ENCODE measurements around the gene SUSD1. TPM values are rescaled to one million over a fixed set of nuclear protein-coding genes. Genes with fewer than 3 reads are reported as not detected.

Gene SUSD1
- polyA plus RNA-seq, 1 of the 3 experiments (the other 2 are of a cell fraction) = 8.2 TPM

DNA sequence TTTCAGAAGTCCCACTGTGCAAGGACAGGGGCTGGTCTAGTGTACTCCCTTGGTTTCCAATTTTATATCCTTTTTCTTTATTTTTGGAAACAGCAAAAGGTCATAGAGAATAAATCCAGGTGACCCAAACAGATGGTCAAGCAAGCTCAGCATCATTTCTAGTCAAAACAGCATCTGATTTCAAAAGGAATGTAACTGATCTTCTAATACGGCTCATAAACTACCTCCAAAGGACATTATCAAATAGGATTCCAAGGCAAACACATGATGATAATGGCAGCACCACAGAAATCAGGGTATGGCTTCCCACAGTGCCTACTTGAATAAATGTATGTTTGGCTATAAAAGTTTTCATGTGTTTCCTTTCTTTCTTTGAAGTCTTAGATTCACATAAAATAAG lies 57.1 kb downstream of the SUSD1 start (continued):
- TF ChIP-seq MEF2A (IDR thresholded peaks at IDR 0.05; ENCODE audit: borderline replicate concordance, low read depth) (no peak), MXI1 (IDR thresholded peaks at IDR 0.05; ENCODE audit: low read depth, low read length) (no peak)

DNA sequence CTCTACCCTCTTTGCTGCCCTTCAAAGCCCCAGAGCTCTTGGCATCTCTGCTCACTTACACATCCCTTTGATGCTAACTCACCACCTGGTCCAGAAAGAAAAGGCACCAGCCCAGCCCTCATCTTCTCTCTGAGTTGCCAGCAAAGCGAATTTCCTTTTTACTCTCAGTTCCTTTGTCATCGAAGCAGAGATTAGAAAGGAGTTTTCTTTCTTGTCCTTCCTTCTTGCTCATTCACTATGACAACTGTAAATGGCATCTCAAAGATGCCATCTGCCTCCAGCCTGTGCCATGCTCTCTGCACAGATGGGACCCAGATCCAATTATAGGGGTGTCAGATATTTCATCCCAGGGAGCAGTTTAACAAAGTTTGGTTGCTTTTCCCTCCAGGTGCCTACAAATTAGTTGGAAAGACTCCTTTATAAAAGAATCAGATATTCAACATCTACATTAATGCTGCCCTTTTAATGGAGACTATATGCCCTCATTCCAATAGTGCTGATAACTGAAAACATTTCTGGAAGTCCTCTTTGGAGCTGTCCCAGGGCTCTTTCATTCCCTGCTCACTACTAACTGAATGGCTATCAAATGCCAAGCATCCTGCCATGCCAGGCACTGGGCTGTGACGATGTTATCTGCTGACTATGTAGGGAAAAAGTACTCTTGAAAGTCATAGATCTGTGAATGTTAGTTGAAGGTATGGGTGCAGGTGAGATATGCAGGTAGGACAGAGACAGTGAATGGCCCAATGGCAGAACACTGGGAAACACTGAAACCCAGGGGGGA lies 58.9 kb downstream of the SUSD1 start:
- Histone ChIP-seq H3K36me3 (replicated peaks in 1 of 2; ENCODE audit: control insufficient read depth in 1 of 2, insufficient read depth in 2 of 2, low read length in 1 of 2) (no peaks in the 10 kb centered on the region), H3K9me3 (no peaks in the 10 kb centered on the region), H4K20me1 (ENCODE audit: insufficient read depth) (no peaks in the 10 kb centered on the region), H3K27ac (ENCODE audit: low read depth in 2 of 2, low read length in 1 of 2) (no peak overlapping the region), H3F3A (replicated peaks; ENCODE audit: insufficient read depth) (peaks cover 8% of the 10 kb centered on the region), H3K27me3 (ENCODE audit: insufficient read depth) (no peaks in the 10 kb centered on the region), H3K9me2 (no peaks in the 10 kb centered on the region), H3K4me3 (ENCODE audit: low read depth in 2 of 2, low read length in 1 of 2) (no peak overlapping the region), H3K79me2 (ENCODE audit: insufficient read depth) (no peaks in the 10 kb centered on the region), H3K4me2 (no peak overlapping the region), H3K9ac (no peak overlapping the region), H2AFZ (ENCODE audit: low read depth) (no peak overlapping the region), H3K4me1 (ENCODE audit: control insufficient read depth in 1 of 2, insufficient read depth in 2 of 2, low read depth in 1 of 2, low read length in 1 of 2) (peaks cover 5 to 21% of the 10 kb centered on the region in 2 experiments; a peak in 2 of 4 replicates)
- 78% methylated on average over 3 of the region's 3 CpGs for WGBS (ENCODE audit: low lambda C conversion rate)
- DNase-seq = no peak
- TF ChIP-seq EZH2phosphoT487 (IDR thresholded peaks at IDR 0.05; ENCODE audit: borderline replicate concordance, low read depth) = no peak
- no peak for TF ChIP-seq MXI1 (IDR thresholded peaks at IDR 0.05; ENCODE audit: low read depth, low read length)
- no peak for TF ChIP-seq SMC3 (IDR thresholded peaks at IDR 0.05; ENCODE audit: low read depth, low read length)
- no peak for TF ChIP-seq TAF1 (IDR thresholded peaks at IDR 0.05; ENCODE audit: borderline replicate concordance, low read depth, low read length)
- TF ChIP-seq RAD21 (IDR thresholded peaks at IDR 0.05; ENCODE audit: low read length) = no peak
- TF ChIP-seq MEF2A (IDR thresholded peaks at IDR 0.05; ENCODE audit: borderline replicate concordance, low read depth) = no peak
- no peak for TF ChIP-seq RFX5 (IDR thresholded peaks at IDR 0.05; ENCODE audit: low read length)
- TF ChIP-seq, protein P1, sequence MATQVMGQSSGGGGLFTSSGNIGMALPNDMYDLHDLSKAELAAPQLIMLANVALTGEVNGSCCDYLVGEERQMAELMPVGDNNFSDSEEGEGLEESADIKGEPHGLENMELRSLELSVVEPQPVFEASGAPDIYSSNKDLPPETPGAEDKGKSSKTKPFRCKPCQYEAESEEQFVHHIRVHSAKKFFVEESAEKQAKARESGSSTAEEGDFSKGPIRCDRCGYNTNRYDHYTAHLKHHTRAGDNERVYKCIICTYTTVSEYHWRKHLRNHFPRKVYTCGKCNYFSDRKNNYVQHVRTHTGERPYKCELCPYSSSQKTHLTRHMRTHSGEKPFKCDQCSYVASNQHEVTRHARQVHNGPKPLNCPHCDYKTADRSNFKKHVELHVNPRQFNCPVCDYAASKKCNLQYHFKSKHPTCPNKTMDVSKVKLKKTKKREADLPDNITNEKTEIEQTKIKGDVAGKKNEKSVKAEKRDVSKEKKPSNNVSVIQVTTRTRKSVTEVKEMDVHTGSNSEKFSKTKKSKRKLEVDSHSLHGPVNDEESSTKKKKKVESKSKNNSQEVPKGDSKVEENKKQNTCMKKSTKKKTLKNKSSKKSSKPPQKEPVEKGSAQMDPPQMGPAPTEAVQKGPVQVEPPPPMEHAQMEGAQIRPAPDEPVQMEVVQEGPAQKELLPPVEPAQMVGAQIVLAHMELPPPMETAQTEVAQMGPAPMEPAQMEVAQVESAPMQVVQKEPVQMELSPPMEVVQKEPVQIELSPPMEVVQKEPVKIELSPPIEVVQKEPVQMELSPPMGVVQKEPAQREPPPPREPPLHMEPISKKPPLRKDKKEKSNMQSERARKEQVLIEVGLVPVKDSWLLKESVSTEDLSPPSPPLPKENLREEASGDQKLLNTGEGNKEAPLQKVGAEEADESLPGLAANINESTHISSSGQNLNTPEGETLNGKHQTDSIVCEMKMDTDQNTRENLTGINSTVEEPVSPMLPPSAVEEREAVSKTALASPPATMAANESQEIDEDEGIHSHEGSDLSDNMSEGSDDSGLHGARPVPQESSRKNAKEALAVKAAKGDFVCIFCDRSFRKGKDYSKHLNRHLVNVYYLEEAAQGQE (IDR thresholded peaks at IDR 0.05; ENCODE audit: low read depth, low read length) = no peak
- no peak for TF ChIP-seq GABPA (IDR thresholded peaks at IDR 0.05; ENCODE audit: low read depth)
- TF ChIP-seq RCOR1 (IDR thresholded peaks at IDR 0.05; ENCODE audit: low read length) = no peak
- TF ChIP-seq SIN3A (IDR thresholded peaks at IDR 0.05; ENCODE audit: borderline replicate concordance, low read depth, low read length) = no peak
- no peak for TF ChIP-seq NRF1 (IDR thresholded peaks at IDR 0.05; ENCODE audit: low read depth, low read length)
- TF ChIP-seq, protein P2, sequence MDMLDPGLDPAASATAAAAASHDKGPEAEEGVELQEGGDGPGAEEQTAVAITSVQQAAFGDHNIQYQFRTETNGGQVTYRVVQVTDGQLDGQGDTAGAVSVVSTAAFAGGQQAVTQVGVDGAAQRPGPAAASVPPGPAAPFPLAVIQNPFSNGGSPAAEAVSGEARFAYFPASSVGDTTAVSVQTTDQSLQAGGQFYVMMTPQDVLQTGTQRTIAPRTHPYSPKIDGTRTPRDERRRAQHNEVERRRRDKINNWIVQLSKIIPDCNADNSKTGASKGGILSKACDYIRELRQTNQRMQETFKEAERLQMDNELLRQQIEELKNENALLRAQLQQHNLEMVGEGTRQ (IDR thresholded peaks at IDR 0.05; ENCODE audit: borderline replicate concordance, low read depth, low read length) = no peak
- TF ChIP-seq FOXJ3 (CRISPR knock-in tag; IDR thresholded peaks at IDR 0.05) = no peak
- TF ChIP-seq, protein P3, sequence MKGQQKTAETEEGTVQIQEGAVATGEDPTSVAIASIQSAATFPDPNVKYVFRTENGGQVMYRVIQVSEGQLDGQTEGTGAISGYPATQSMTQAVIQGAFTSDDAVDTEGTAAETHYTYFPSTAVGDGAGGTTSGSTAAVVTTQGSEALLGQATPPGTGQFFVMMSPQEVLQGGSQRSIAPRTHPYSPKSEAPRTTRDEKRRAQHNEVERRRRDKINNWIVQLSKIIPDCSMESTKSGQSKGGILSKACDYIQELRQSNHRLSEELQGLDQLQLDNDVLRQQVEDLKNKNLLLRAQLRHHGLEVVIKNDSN (IDR thresholded peaks at IDR 0.05; ENCODE audit: borderline replicate concordance, low read depth) = no peak
- TF ChIP-seq TCF12 (IDR thresholded peaks at IDR 0.05) = no peak
- ChIA-PET POLR2A (no interaction called here), CTCF (no interaction called here)

All from SK-N-SH (cell line).